OCI-LY1 (cell line): ENCODE data around the gene RBMS1.

Experiments used
- H2AFZ ChIP-seq: fragments of 200-600 bp; sonication (generic), shearing (Covaris generic); 2 replicates; pipeline ENCODE4 v1.6.0; 2014; ENCODE audit warnings: antibody characterized with exemption, mild to moderate bottlenecking, low read length
- H3F3A ChIP-seq: fragments of 200-600 bp; sonication (generic), shearing (Covaris generic); 2 replicates; pipeline ENCODE4 v1.6.0; 2014; ENCODE audit warnings: mild to moderate bottlenecking, antibody characterized with exemption, low read length, moderate library complexity; ENCODE audit not compliant: insufficient read depth
- H3K27ac ChIP-seq: fragments of 200-600 bp; sonication (generic); 2 replicates; pipeline ENCODE4 v1.5.1; 2014; ENCODE audit warnings: low read length, mixed run types, mild to moderate bottlenecking, low read depth; ENCODE audit not compliant: poor library complexity, severe bottlenecking
- H3K27me3 ChIP-seq: fragments of 200-600 bp; sonication (generic); 2 replicates; pipeline ENCODE4 v1.6.0; 2014; ENCODE audit warnings: antibody characterized with exemption, mild to moderate bottlenecking, low read length, moderate library complexity; ENCODE audit not compliant: insufficient read depth
- H3K36me3 ChIP-seq: fragments of 200-600 bp; sonication (generic); 2 replicates; pipeline ENCODE4 v1.6.1; 2014; ENCODE audit warnings: mild to moderate bottlenecking, antibody characterized with exemption, low read length, moderate library complexity, mixed read lengths; ENCODE audit not compliant: insufficient read depth
- H3K4me1 ChIP-seq: fragments of 200-600 bp; sonication (generic); 2 replicates; pipeline ENCODE4 v1.5.1; 2014; ENCODE audit warnings: mild to moderate bottlenecking, low read length, moderate library complexity; ENCODE audit not compliant: insufficient read depth, severe bottlenecking
- H3K4me2 ChIP-seq: fragments of 200-600 bp; sonication (generic), shearing (Covaris generic); 2 replicates; pipeline ENCODE4 v1.6.1; 2014; ENCODE audit warnings: low read length
- H3K4me3 ChIP-seq: fragments of 200-600 bp; sonication (generic); 2 replicates; pipeline ENCODE4 v1.5.1; 2014; ENCODE audit warnings: low read length, low read depth, mild to moderate bottlenecking, mixed read lengths; ENCODE audit not compliant: poor library complexity, severe bottlenecking
- H3K79me2 ChIP-seq: fragments of 200-600 bp; shearing (Covaris generic); 2 replicates; pipeline ENCODE4 v1.6.1; 2016; ENCODE audit warnings: mixed run types, low read length, mixed read lengths; ENCODE audit not compliant: insufficient read depth
- H3K9ac ChIP-seq: fragments of 200-600 bp; sonication (generic), shearing (Covaris generic); 2 replicates; pipeline ENCODE4 v1.6.1; 2014; ENCODE audit warnings: mild to moderate bottlenecking, low read length, mixed read lengths
- H3K9me2 ChIP-seq: fragments of 200-600 bp; sonication (generic), shearing (Covaris generic); 2 replicates; pipeline ENCODE4 v1.6.1; 2014; ENCODE audit warnings: low read depth, mild to moderate bottlenecking, low read length, mixed read lengths
- H3K9me3 ChIP-seq: fragments of 200-600 bp; shearing (Covaris generic); 2 replicates; pipeline ENCODE4 v1.6.1; 2014; ENCODE audit warnings: low read length, mixed read lengths
- H4K20me1 ChIP-seq: fragments of 200-600 bp; sonication (generic), shearing (Covaris generic); 2 replicates; pipeline ENCODE4 v1.6.0; 2016; ENCODE audit warnings: mild to moderate bottlenecking, low read length; ENCODE audit not compliant: insufficient read depth
- EZH2 ChIP-seq: fragments of 200-600 bp; sonication (generic), shearing (Covaris generic); IDR thresholded peaks from 2 replicates; pipeline ENCODE4 v1.8.0; 2017; ENCODE audit warnings: borderline replicate concordance, mixed run types, mild to moderate bottlenecking, antibody characterized with exemption, low read length, moderate library complexity, mixed read lengths
- TF ChIP-seq, protein P1 (sequence below): fragments of 200-600 bp; sonication (generic), shearing (Covaris generic); IDR thresholded peaks from 2 replicates; pipeline ENCODE4 v1.5.1; 2017; ENCODE audit warnings: mild to moderate bottlenecking, antibody characterized with exemption, low read length, moderate library complexity, mixed read lengths

RBMS1 gene

GRCh38 chr2:160278101-160278878, 215.3 kb downstream of the RBMS1 start:
- TF ChIP-seq, protein P1, sequence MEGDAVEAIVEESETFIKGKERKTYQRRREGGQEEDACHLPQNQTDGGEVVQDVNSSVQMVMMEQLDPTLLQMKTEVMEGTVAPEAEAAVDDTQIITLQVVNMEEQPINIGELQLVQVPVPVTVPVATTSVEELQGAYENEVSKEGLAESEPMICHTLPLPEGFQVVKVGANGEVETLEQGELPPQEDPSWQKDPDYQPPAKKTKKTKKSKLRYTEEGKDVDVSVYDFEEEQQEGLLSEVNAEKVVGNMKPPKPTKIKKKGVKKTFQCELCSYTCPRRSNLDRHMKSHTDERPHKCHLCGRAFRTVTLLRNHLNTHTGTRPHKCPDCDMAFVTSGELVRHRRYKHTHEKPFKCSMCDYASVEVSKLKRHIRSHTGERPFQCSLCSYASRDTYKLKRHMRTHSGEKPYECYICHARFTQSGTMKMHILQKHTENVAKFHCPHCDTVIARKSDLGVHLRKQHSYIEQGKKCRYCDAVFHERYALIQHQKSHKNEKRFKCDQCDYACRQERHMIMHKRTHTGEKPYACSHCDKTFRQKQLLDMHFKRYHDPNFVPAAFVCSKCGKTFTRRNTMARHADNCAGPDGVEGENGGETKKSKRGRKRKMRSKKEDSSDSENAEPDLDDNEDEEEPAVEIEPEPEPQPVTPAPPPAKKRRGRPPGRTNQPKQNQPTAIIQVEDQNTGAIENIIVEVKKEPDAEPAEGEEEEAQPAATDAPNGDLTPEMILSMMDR = no peak
- TF ChIP-seq EZH2 = no peak
- Histone ChIP-seq H3F3A (no peaks in the 10 kb centered on the region), H3K79me2 (no peaks in the 10 kb centered on the region)

DNA sequence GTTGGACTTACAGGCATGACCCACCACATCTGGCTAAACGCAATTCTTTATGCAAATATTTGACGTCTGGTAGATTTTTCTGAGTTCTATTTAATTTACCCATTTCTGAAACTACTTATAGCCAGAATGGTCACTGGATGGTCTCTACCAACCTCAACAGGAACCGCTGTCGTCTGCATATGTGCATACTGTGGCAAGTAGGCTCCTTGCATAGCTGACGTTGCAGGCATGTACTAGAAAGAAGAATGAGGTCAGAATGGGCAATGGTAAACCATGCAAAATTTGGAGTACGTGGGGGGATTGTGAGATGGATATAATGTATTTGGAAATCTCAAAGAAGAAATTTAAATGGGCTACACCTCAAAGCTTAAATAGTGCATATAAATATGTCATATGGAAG, 216.5 kb downstream of the RBMS1 start:
- Histone ChIP-seq H3K27ac (no peak overlapping the region), H3F3A (no peaks in the 10 kb centered on the region), H4K20me1 (no peaks in the 10 kb centered on the region), H3K9me2 (no peaks in the 10 kb centered on the region), H3K4me2 (no peak overlapping the region), H2AFZ (no peak overlapping the region), H3K9ac (no peak overlapping the region), H3K4me3 (no peak overlapping the region), H3K36me3 (no peaks in the 10 kb centered on the region), H3K9me3 (no peaks in the 10 kb centered on the region), H3K27me3 (no peaks in the 10 kb centered on the region), H3K79me2 (no peaks in the 10 kb centered on the region), H3K4me1 (no peaks in the 10 kb centered on the region)
- TF ChIP-seq, protein P1 = no peak

More at GRCh38 chr2:160278101-160278878, 215.3 kb downstream of the RBMS1 start:
- Histone ChIP-seq H3K4me2 (no peak overlapping the region), H3K4me1 (no peaks in the 10 kb centered on the region), H3K9ac (no peak overlapping the region), H3K4me3 (no peak overlapping the region), H3K9me3 (no peaks in the 10 kb centered on the region), H2AFZ (no peak overlapping the region), H3K27me3 (no peaks in the 10 kb centered on the region), H4K20me1 (no peaks in the 10 kb centered on the region), H3K36me3 (no peaks in the 10 kb centered on the region), H3K27ac (no peak overlapping the region), H3K9me2 (no peaks in the 10 kb centered on the region)

GRCh38 chr2:160275656-160276055, 218.0 kb downstream of the RBMS1 start:
- TF ChIP-seq EZH2 = no peak
- TF ChIP-seq, protein P1 = no peak
- Histone ChIP-seq H2AFZ (no peak overlapping the region), H3K4me2 (no peak overlapping the region), H4K20me1 (no peaks in the 10 kb centered on the region), H3K27me3 (no peaks in the 10 kb centered on the region), H3K27ac (no peak overlapping the region), H3K9me2 (no peaks in the 10 kb centered on the region), H3K4me3 (no peak overlapping the region), H3F3A (no peaks in the 10 kb centered on the region), H3K36me3 (no peaks in the 10 kb centered on the region), H3K9me3 (no peaks in the 10 kb centered on the region), H3K79me2 (no peaks in the 10 kb centered on the region), H3K4me1 (no peaks in the 10 kb centered on the region), H3K9ac (no peak overlapping the region)
